Measurements from ENCODE around the gene ROCK1. TPM values are rescaled to one million over a fixed set of nuclear protein-coding genes. Genes with fewer than 3 reads are reported as not detected.

ROCK1 gene
- total RNA-seq, 1 donor from 2014 or later, result 32.8 TPM

- peak; percentile 5 for ATAC-seq
- intact Hi-C loops (cut with DNase I), result no loop called here
- peak; percentile 79 for DNase-seq (ENCODE audit: missing footprints)
Measured at GRCh38 chr18:21110713-21111345, 784 bp downstream of the ROCK1 start.

- intact Hi-C loops (cut with DNase I), result loop anchor here (5.0 to 10.0 kb wide), 3 partner anchors 58 to 133 kb away; no protein-coding TSS in a partner anchor
- DNase-seq (ENCODE audit: missing footprints) (no peak), ATAC-seq (no peak)
Measured at GRCh38 chr18:21109936-21110712, 1.5 kb downstream of the ROCK1 start.

GRCh38 chr18:21105936-21106335, 5.7 kb downstream of the ROCK1 start:
- no peak for ATAC-seq
- intact Hi-C loops (cut with DNase I), result loop anchor here (5.0 to 10.0 kb wide), 3 partner anchors 54 to 129 kb away; no protein-coding TSS in a partner anchor

GRCh38 chr18:21101172-21101571, 10.4 kb downstream of the ROCK1 start:
- ATAC-seq (no peak), DNase-seq (ENCODE audit: missing footprints) (no peak)
- intact Hi-C loops (cut with DNase I), result loop anchor here (10.0 kb wide), 1 partner anchor 96 kb away; no protein-coding TSS in a partner anchor

More at GRCh38 chr18:21105936-21106335, 5.7 kb downstream of the ROCK1 start:
- DNase-seq (ENCODE audit: missing footprints), result no peak

GRCh38 chr18:21100678-21101077, 10.9 kb downstream of the ROCK1 start:
- intact Hi-C loops (cut with DNase I), result loop anchor here (10.0 kb wide), 1 partner anchor 96 kb away; no protein-coding TSS in a partner anchor
- no peak for DNase-seq (ENCODE audit: missing footprints)
- ATAC-seq, result no peak

- intact Hi-C loops (cut with DNase I), result loop anchor here (10.0 kb wide), 1 partner anchor 95 kb away; no protein-coding TSS in a partner anchor
- DNase-seq (ENCODE audit: missing footprints) (no peak), ATAC-seq (no peak)
Measured at GRCh38 chr18:21100146-21100545, 11.5 kb downstream of the ROCK1 start.

GRCh38 chr18:21099442-21099841, 12.2 kb downstream of the ROCK1 start:
- no peak for DNase-seq (ENCODE audit: missing footprints)
- intact Hi-C loops (cut with DNase I), result no loop called here
- no peak for ATAC-seq

- intact Hi-C loops (cut with DNase I), result no loop called here
- DNase-seq (ENCODE audit: missing footprints) (no peak), ATAC-seq (no peak)
Measured at GRCh38 chr18:21096760-21097159, 14.9 kb downstream of the ROCK1 start.

GRCh38 chr18:21093133-21093532, 18.5 kb downstream of the ROCK1 start:
- no peak for DNase-seq (ENCODE audit: missing footprints)
- no peak for ATAC-seq
- intact Hi-C loops (cut with DNase I), result no loop called here

- DNase-seq (ENCODE audit: missing footprints) (no peak), ATAC-seq (no peak)
- intact Hi-C loops (cut with DNase I), result no loop called here
Measured at GRCh38 chr18:21090680-21091079, 20.9 kb downstream of the ROCK1 start.

- intact Hi-C loops (cut with DNase I), result no loop called here
- DNase-seq (ENCODE audit: missing footprints) (no peak), ATAC-seq (no peak)
Measured at GRCh38 chr18:21085579-21086166, 25.9 kb downstream of the ROCK1 start.

GRCh38 chr18:21084511-21085078, 27.0 kb downstream of the ROCK1 start:
- DNase-seq (ENCODE audit: missing footprints) (no peak), ATAC-seq (no peak)
- intact Hi-C loops (cut with DNase I), result no loop called here

GRCh38 chr18:21083017-21083416, 28.6 kb downstream of the ROCK1 start:
- ATAC-seq, result no peak
- intact Hi-C loops (cut with DNase I), result no loop called here
- no peak for DNase-seq (ENCODE audit: missing footprints)

GRCh38 chr18:21081426-21081825, 30.2 kb downstream of the ROCK1 start:
- intact Hi-C loops (cut with DNase I), result no loop called here
- ATAC-seq (no peak), DNase-seq (ENCODE audit: missing footprints) (no peak)

- DNase-seq (ENCODE audit: missing footprints), result no peak
- ATAC-seq, result no peak
- intact Hi-C loops (cut with DNase I), result no loop called here
Measured at GRCh38 chr18:21080576-21080975, 31.0 kb downstream of the ROCK1 start.

GRCh38 chr18:21074336-21075323, 37.0 kb downstream of the ROCK1 start:
- DNase-seq (ENCODE audit: missing footprints) (no peak), ATAC-seq (no peak)
- intact Hi-C loops (cut with DNase I), result no loop called here

GRCh38 chr18:21073180-21073579, 38.4 kb downstream of the ROCK1 start:
- no peak for ATAC-seq

GRCh38 chr18:21071071-21071470, 40.5 kb downstream of the ROCK1 start:
- DNase-seq (ENCODE audit: missing footprints), result no peak
- ATAC-seq, result no peak
- intact Hi-C loops (cut with DNase I), result no loop called here

More at GRCh38 chr18:21073180-21073579, 38.4 kb downstream of the ROCK1 start:
- DNase-seq (ENCODE audit: missing footprints), result no peak
- intact Hi-C loops (cut with DNase I), result no loop called here
